GM23338 (cell line): ENCODE data around the gene APOBEC3B.
A peak's percentile ranks its signal among the peaks of the same experiment; 100 is the strongest.

Experiments
- EZH2 ChIP-seq: fragments of 200-600 bp; sonication (generic); IDR thresholded peaks from one replicate; pipeline ENCODE4 v1.8.0; 2017; ENCODE audit warnings: antibody characterized with exemption, mild to moderate bottlenecking, low read depth; ENCODE audit not compliant: unreplicated experiment
- POLR2AphosphoS5 ChIP-seq: IDR thresholded peaks from 2 replicates; pipeline ENCODE4 v1.6.1; 2016; ENCODE audit warnings: antibody characterized with exemption, low read depth
- TF ChIP-seq, protein P1 (sequence below): IDR thresholded peaks from one replicate; pipeline ENCODE4 v1.6.1; 2018; ENCODE audit warnings: antibody characterized with exemption; ENCODE audit not compliant: unreplicated experiment
- TF ChIP-seq, protein P2 (sequence below), 2 experiments: fragments of 200-600 bp in 1 of 2; sonication (generic) in 1 of 2; conservative IDR thresholded peaks; 2 replicates each; pipeline versions ENCODE4 v1.5.1 to v1.6.1; 2016 to 2017; ENCODE audit warnings: antibody characterized with exemption in 2 of 2, low read depth in 2 of 2, mild to moderate bottlenecking in 2 of 2, moderate library complexity in 1 of 2

- TF ChIP-seq, protein P1, sequence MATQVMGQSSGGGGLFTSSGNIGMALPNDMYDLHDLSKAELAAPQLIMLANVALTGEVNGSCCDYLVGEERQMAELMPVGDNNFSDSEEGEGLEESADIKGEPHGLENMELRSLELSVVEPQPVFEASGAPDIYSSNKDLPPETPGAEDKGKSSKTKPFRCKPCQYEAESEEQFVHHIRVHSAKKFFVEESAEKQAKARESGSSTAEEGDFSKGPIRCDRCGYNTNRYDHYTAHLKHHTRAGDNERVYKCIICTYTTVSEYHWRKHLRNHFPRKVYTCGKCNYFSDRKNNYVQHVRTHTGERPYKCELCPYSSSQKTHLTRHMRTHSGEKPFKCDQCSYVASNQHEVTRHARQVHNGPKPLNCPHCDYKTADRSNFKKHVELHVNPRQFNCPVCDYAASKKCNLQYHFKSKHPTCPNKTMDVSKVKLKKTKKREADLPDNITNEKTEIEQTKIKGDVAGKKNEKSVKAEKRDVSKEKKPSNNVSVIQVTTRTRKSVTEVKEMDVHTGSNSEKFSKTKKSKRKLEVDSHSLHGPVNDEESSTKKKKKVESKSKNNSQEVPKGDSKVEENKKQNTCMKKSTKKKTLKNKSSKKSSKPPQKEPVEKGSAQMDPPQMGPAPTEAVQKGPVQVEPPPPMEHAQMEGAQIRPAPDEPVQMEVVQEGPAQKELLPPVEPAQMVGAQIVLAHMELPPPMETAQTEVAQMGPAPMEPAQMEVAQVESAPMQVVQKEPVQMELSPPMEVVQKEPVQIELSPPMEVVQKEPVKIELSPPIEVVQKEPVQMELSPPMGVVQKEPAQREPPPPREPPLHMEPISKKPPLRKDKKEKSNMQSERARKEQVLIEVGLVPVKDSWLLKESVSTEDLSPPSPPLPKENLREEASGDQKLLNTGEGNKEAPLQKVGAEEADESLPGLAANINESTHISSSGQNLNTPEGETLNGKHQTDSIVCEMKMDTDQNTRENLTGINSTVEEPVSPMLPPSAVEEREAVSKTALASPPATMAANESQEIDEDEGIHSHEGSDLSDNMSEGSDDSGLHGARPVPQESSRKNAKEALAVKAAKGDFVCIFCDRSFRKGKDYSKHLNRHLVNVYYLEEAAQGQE, result no peak
- TF ChIP-seq, protein P2, sequence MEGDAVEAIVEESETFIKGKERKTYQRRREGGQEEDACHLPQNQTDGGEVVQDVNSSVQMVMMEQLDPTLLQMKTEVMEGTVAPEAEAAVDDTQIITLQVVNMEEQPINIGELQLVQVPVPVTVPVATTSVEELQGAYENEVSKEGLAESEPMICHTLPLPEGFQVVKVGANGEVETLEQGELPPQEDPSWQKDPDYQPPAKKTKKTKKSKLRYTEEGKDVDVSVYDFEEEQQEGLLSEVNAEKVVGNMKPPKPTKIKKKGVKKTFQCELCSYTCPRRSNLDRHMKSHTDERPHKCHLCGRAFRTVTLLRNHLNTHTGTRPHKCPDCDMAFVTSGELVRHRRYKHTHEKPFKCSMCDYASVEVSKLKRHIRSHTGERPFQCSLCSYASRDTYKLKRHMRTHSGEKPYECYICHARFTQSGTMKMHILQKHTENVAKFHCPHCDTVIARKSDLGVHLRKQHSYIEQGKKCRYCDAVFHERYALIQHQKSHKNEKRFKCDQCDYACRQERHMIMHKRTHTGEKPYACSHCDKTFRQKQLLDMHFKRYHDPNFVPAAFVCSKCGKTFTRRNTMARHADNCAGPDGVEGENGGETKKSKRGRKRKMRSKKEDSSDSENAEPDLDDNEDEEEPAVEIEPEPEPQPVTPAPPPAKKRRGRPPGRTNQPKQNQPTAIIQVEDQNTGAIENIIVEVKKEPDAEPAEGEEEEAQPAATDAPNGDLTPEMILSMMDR (conservative IDR thresholded peaks at IDR 0.05; ENCODE audit: low read depth in 2 of 2), result peak in 1 of 2 experiments; percentile 26; a peak in 1 of 4 replicates
- TF ChIP-seq POLR2AphosphoS5, result no peak
- TF ChIP-seq EZH2, result no peak
Observed at GRCh38 chr22:39012533-39013511, 30.7 kb downstream of the APOBEC3B start.
